GM10266 (cell line): ENCODE results near the gene IFT20.

Experiments
- DNase-seq: peaks from one replicate; pipeline ENCODE4 v3.0.0; 2012; ENCODE audit errors: extremely low spot score
- CTCF ChIP-seq: IDR thresholded peaks from 2 replicates; pipeline ENCODE4 v1.5.1; 2012; ENCODE audit warnings: mild to moderate bottlenecking, low read depth; ENCODE audit not compliant: control insufficient read depth, insufficient read depth; ENCODE audit errors: missing control alignments

IFT20 gene

GRCh38 chr17:28372203-28372944 is 37.1 kb upstream of the IFT20 start:
- peak; percentile 55 for DNase-seq
- TF ChIP-seq CTCF: no peak

- DNase-seq: peak; percentile 98
- no peak for TF ChIP-seq CTCF
These were observed 36.3 kb upstream of the IFT20 start, which contains the start of gene SARM1 for GRCh38 chr17:28371245-28372202. TSS of gene SARM1 (plus strand) at chr17:28371694. CDS start at chr17:28372033, 339 bp downstream.

- DNase-seq: no peak
These were observed 35.5 kb upstream of the IFT20 start for GRCh38 chr17:28370744-28371103.

GRCh38 chr17:28370035-28370743 is 34.9 kb upstream of the IFT20 start, which contains the start of gene VTN:
TSS of gene VTN (minus strand) at chr17:28370307. CDS start at chr17:28370203, 104 bp downstream.
- no peak for TF ChIP-seq CTCF
- no peak for DNase-seq

More at GRCh38 chr17:28370744-28371103, 35.5 kb upstream of the IFT20 start:
- TF ChIP-seq CTCF: no peak

GRCh38 chr17:28369684-28370034 is 34.4 kb upstream of the IFT20 start:
- TF ChIP-seq CTCF: no peak
- no peak for DNase-seq

GRCh38 chr17:28368915-28369683 is 33.8 kb upstream of the IFT20 start:
- DNase-seq: no peak
- no peak for TF ChIP-seq CTCF
